Stromal cell of bone marrow (primary cell): ENCODE measurements around the gene TNFSF15.

ENCODE experiments used
- DNase-seq: peaks from one replicate; pipeline ENCODE4 v3.0.0-alpha.2; 2012; ENCODE audit warnings: low read depth

TNFSF15 gene

DNA sequence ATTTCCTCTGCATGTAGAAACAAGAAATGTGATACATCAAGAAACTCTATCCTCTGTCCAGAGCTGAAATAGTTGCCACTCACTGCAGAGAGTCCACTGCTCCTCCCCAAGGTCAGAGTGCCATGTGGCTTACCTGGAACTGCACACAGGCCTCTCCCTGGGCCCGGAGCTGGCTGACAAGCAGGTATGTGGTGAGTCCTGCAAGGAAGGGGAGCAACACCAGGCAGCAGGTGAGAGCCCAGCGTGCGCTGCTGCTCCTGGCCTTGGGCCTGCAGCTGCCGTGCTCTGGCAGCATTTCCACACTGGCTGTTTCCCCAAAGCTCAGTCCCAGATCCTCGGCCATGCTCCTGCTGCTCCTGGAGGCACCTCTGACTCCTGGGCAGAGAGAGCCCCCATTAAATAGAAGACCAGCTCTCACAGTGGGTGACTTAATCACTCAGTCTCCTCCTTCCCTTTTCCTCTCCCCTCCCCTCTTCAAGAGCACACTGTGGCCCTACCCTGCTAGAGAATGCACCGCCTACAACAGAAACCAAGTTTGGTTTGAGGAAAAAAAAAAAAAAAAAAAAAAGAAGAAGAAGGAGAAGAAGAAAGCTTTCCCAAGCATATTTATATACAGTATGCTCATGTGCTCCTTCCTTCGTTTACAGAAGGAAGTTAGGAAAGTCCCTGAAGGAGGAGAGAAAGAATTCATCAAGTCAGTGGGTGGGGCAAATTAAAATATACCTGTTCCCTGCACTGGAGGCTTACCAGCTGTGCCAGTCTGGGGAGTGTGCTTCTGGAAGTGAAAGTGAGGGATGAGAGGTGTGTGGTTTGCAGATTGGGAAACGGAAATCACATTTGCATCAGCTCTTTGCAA, at the start of gene TNFSF15:
Gene TNFSF15 (minus strand): TSS at position 370 of the 856 bp plus-strand sequence. CDS start 27 bp downstream, at position 343.
- DNase-seq, result no peak

DNA sequence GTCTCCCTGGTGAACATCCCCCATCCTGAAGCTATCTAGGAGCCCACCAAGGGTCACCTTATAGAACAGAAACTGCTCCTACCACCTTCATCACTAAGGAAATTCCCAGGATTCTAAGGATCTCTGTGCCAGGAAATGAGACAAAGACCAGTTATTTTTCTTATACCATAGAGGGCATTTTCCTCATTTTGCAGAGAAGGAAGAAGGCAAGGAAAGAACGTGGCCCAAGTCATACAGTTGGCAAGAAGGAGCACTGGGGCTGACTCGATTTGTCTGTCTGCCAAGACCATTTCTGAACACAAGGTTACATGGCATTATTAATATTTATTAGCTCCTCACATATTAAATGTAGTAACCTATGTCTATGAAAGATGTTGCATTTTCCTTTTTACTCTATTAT, 49.6 kb upstream of the TNFSF15 start:
- DNase-seq, result no peak

DNA sequence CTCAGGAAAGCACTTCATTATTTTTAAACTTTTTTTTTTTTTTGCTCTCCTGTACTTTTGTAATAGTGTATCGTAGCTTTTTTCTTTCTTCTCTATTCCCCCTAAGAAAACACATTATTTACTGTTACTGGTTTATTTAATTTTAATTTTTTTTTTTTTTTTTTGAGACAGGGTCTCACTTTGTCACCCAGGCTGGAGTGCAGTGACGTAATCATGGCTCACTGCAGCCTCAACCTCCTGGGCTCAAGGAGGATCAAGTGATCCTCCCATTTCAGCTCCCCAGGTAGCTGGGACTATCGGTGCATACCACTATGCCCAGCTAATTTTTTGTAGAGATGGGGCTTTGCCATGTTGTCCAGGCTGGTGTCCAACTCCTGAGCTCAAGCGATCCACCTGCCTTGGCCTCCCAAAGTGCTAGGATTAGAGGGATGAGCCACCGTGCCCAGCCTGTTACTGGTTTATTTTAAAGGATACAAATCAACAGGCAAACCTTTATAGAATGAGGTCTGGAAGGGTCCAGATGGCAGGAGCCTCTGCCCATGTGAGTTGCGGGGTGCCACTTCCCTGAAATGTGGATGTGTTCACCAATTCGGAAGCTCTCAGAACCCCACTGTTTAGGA, 49.0 kb upstream of the TNFSF15 start:
- no peak for DNase-seq

DNA sequence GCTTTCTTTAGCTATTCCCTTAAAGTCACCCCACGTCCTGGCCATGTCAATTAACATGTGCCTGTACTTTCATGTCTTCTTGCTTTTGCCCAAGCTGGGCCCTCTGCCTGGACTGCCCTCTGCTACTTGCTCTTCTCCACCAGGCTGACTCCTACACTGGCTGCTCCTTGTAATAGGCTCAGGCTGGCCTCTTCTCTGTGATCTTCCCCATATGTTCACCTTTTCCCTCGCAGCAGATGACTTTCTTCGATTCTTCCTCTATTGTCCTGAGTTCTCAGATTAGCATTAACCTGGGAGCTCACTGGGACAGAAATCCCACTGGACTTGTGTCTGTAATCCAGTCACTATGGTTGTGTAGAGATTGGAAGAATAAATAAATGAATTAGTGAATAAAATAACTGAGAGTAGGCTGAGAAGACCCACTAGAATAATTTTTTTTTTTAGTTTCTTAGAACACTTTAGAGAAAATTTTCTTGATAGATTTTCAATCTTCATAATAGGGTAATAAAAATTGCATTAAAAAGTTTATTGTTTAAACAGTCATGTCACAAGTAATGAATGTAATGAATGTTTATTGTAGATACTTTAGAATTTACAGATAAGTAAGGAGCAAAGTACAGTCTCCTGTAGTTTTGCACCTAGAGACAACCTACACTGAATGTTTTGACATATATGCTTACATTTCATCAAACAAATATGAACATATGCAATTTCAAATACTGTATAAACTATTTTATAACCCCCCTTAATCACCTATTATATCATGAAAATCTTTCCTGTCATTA, 47.4 kb upstream of the TNFSF15 start:
- no peak for DNase-seq

DNA sequence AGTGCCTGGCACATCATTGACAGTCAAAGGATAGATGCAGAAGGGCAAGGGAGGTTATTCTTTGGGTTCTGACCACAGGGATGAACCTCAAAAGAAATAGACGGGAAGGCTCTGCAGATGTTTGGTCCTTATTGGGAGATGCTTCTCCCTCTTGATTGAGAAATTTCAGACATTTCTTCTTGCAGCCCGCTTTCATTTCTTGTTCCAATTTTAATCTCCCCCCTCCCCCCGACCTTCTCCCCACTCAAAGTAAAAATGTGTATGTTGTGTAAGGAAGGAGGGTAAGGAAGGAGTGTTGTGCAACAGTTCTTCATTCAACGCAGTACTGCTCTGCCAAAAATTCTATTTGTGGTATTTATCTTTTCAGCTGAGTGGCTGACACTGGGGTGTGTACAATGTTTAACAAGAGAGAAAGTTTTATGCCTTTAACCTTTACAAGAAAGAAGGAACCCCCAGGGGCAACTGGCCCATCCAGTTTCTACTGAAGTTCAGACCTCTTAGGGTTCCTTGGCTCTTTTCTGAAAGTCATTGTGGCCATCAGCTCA, 46.3 kb upstream of the TNFSF15 start:
- peak; percentile 62 for DNase-seq

DNA sequence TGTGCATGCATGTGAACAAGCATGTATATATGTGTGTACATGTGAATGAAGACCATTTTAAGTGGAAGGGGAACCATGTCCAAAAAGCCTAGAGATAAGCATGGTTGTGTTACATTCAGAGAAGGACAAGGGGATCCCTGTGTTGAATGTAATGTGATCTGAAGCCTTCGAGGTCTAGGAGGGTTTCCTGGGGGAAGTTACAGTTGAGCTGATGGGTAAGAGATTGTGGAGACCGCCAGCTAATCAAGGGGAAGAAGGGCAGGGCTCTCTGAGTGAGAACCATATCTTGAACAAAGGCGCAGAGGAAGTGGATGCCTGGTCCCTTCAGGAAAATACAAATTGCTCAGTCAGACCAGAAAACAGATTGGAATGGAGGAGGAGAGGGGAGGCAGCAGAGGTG, 45.5 kb upstream of the TNFSF15 start:
- DNase-seq, result no peak

DNA sequence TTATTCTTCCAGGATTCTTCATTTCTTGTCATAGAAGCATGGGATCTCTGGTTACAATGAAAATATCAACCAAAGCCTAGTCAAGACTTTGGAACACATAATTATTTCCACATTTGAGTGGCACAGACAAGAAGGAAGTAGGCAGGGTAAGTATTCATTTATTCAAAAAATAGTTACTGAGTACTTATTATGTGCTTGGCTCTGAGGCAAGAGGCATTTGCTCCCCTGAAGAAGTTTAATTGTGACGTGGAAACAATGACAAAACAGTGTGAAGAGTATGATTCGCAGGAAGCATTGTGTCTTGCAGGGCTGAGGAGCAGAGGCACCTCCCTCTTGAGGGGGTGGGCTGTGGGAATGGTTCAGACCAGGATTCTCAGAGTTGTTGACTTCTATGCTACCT, 45.0 kb upstream of the TNFSF15 start:
- peak; percentile 51 for DNase-seq

DNA sequence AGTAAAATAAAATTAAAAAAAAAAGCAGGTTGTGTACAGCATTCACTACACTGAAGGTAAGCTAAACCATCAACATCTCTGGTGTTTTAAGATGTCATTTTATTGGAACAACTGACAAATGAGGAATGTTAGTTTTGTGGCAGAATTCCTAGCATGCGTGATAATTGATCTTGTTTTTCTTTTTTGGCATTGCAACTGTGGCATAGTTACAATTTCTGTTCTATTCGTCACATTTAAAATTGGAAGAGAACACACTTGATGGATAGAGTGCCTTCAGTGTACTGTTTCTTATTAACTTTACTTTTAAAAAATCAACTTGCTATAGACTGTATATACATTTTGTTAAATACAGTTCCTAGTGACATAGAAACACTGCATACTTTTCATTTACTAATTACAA, 43.6 kb upstream of the TNFSF15 start:
- no peak for DNase-seq

DNA sequence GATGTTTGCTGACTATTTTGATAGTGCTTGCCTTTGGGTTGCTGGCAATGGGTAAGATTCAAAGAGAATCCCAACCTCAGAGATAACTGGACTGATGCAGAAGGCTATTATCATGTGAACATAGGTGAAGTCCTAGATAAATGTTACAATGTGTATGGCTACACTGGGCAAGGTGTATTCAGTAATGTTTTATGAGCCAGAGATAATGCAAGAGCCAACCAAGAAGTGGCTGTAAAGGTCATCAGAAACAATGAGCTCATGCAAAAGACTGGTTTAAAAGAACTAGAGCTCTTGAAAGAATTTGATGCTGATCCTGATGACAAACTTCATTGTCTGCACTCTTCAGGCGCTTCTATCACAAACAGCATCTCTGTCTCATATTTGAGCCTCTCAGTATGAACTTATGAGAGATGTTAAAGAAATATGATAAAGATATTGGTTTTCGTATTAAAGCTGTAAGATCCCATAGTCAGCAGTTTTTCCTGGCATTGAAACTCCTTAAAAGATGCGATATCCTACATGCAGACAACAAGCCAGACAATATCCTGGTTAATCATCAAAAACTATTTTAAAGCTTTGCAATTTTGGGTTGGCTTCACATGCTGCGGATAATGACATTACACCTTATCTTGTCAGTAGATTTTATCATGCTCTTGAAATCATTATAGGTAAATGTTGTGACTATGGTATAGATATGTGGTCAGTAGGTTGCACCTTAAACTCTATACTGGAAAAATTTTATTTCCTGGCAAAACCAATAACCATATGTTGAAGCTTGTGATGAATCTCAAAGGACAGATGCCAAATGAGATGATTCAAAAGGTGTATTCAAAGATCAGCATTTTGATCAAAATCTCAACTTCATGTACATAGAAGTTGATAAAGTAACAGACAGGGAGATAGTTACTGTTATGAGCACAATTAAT, 41.9 kb upstream of the TNFSF15 start:
- DNase-seq, result no peak

DNA sequence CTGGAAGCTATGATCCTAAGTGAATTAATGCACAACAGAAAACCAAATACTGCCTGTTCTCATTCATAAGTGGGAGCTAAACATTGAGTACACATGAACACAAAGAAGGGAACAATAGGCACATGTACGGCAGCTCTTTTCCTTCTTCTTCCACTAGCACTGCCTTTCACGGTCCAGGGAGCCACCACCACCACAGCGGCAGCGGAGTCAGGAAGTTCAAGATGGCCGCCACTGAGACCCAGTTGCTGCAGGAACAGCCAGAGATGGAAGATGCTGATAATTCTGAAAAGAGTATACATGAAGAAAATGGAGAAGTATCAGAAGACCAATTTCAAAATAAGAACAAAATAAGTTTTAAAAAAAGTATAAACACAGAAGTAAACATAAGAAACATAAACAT, 39.5 kb upstream of the TNFSF15 start:
- DNase-seq, result no peak

DNA sequence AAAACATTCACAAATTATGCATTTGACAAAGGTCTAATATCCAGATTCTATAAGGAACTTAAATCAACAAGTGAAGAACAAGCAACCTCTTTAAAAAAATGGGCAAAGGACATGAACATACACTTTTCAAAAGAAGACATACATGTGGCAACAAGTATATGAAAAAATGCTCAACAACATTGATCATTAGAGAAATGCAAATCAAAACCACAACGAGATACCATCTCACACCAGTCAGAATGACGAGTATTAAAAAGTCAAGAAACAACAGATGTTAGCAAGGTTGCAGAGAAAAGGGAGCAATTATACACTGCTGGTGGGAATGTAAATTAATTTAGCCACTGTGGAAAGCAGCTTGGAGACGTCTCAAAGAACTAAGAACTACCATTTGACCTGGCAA, 38.9 kb upstream of the TNFSF15 start:
- no peak for DNase-seq

DNA sequence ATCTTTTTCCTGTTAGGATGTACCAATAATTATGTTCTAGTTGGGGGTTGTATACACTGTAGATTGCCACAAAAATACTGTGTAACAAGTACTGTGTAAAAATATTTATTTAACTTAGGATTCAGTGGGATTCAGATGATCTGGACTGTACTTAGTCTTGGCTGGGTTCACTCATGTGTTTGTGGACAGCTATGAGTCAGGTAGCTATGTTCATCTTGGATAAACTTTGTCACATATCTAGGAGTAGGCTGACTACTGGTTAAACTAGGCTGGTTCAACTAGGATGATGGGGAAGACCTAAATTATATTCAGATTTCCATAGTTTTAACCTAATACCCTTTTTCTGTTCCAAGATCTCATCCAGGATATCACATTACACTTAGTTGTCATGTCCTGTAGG, 32.1 kb upstream of the TNFSF15 start:
- no peak for DNase-seq

DNA sequence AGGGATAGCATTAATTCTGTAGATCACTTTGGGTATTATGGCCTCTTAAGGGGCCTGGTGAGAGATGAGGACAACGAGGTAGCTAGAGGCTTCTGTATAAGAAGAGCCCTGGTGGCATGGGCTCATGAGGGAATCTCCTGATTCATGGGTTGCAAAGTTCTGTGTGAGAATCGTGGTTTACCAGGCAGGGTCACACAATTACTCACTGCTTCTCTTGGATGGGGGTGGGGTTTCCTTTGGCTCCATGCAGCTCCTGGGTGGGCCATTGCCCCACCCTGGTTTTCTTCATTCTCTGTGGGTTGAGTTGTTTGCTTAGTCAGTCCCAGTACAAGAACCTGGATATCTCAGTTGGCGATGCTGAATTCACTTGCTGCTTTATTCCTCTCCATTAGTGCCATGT, 30.9 kb upstream of the TNFSF15 start:
- no peak for DNase-seq

DNA sequence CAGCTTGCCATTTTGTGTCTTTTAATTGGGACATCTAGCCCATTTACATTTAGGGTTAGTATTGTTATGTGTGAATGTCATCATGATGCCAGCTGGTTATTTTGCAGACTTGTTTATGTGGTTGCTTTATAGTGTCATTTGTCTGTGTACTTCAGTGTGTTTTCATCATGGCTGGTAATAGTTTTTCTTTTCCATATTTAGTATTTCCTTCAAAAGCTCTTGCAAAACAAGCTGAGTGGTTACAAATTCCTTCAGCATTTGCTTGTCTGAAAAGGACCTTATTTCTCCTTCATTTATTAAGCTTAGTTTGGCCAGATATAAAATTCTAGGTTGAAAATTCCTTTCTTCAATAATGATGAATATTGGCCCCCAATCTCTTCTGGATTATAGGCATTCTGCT, 28.5 kb upstream of the TNFSF15 start:
- no peak for DNase-seq

DNA sequence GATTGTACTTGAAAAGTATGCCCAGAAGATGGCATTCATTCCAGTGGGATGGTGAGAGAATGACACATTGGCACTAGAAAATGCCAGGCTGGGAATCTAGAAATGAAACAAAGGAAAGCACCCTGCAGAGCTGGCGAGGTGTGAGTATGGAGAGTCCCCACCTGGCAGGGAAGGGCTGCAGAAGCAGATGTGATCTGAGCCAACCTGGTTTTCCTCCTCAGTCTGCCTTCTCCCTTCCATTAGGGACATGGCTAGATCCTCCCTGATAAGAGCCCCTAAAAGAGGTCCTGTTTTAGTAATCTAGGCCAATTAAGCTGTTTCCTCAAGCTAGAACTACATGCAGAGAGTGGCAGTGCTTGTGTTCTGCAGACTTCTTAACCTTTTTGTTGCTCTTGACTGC, 24.7 kb upstream of the TNFSF15 start:
- no peak for DNase-seq

DNA sequence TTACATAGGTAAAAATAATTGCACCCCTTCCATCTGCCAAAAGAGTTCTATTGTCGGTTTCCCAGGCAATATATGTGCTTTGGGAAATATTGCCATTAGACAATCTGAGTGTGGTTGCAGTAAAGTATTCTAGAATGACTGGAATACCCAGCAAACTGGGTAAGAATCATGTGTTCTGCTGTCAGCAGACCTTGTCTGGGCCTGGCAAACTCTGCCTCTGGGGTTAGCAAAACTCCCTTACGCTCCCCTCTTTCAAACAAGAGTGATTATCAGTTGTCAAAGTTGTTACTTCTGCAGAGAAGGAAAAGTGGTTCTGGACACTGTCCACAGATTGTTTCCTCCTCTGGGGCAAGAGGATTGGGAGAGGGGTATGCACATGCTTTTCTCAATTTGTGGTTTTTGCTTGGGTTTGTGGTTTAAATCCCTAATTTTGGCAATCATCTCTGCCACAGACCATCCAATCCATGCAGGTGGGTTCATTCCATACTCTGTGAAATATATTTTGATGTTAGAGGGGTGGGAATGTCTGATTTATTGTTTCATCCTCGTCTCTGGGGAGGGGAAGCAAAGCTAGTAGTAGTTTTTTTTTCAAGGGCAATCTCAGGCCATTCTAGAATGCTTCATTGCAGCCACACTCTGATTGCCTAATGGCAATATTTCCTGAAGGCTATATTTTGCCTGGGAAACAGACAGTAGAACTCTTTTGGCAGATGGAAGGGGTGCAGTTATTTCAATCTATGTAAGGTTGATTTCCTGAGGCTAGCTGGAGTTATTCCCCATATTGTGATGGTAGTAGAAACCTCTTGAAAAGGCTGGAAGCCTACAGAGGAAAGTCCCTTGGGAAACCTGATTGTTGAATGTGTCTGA, 24.0 kb upstream of the TNFSF15 start:
- no peak for DNase-seq

DNA sequence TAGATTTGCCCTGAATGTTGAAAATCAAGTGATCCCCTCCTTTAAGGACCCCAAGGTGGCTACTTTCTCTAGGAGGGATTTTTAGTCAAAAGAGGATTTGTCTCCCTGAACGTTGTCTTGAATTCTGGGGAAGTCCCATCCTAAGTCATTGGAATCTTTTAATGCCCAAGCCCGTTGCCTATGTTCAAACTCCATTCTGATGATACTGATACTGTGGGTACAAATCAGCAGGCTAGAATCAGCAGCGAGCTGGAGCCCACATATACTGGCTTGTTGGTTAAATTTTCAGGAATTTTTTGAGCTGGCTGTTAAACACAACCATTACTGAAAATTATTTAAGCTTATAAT, 22.4 kb upstream of the TNFSF15 start:
- DNase-seq, result no peak

DNA sequence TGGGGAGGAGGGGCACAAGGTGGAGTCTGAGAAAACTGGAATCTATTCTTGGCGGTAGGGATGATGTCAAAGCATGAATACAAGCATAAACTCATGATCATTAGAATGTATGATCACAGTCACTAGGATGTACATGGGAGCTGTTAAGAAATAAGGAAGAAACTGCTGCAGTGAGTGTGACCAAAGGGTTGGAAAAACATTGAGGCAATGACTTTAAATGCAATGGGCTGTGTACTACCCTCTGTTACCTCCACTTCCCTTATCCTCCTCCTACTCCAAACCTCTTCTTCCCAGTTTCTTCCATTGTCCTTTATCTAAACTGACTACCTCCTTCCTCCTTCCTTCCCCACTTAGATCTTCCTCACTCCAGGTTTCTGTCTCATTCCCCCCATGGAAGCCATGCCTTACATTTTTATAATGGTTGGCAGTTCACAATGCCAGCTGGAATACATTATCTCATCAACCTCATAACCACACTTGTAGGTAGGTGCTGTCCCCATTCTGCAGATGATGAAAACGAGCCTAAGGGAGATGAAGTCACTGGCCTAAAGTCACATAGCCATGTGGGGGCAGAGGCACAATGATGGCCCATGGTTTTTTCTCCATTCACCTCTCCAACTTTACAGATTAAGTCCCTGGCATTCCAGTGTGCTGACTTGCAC, 21.9 kb upstream of the TNFSF15 start:
- no peak for DNase-seq

DNA sequence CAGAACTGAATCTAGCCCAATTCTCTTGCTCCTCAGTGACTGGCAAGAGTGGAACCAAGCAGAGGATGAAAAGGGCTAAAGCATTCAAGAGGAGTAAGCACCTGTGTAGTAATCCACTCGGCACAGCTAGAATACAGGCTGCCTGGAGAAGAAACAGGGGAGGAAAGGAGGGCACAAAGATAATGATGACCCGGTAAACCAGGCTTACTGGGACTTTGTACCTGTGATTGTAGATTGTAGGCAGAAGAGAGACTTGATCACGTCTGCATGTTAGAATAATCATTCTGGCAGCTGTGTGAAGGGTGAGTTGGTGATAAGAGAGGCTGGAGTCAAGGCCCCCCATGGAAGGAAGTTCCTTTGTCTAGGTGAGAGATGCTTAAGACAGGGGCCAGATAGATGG, 20.6 kb upstream of the TNFSF15 start:
- no peak for DNase-seq

DNA sequence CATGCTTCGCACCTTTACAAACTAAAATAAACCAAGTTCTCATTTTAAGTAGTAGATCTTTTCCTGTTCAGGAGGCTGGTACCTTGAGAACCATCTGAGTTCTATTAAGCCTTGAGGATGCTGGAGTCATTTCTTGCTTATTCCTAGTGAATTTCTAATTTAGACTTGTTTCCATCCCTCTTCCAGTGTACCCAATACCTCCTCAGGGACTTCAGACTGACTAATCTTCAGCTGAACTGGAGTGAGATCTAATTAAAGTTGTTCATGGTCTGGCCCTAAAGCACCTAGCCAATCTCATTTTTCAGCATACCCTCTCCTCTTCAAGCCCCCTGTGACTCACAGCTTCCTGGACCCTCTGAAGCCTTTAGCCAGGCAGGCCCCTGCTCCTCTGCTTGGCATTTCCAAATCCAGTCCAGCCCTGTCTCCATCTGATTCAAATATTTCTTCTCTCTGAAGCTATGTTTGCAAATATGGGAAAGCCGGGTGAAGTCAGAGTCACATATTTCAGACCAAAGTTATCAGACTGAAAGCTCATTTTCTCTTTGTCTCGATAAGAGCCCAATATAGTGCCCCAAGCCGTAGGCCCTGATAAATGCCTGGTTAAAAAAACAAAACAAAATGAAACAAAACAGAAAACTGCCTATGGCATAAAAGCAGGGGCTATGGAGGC, 19.4 kb upstream of the TNFSF15 start:
- peak; percentile 58 for DNase-seq
